ENCODE measurements around the gene ECHDC3. TPM values are rescaled to one million over a fixed set of nuclear protein-coding genes. Genes with fewer than 3 reads are reported as not detected.

Gene ECHDC3
- total and polyA plus RNA-seq, 5 donors from 2014 or later, result 0.10 to 1.1 (median 0.47) TPM

GRCh38 chr10:11813177-11813576 lies 71.0 kb downstream of the ECHDC3 start:
- no peaks in the 10 kb centered on the region for H3K36me3 ChIP-seq (ENCODE audit: control insufficient read depth, insufficient read depth, low read length)
- H3K27me3 Mint-ChIP-seq, result peaks cover 15% of the 10 kb centered on the region
- no peak overlapping the region for H3K4me3 ChIP-seq (ENCODE audit: low read depth, low read length)
- no peak overlapping the region for H3K27ac ChIP-seq (ENCODE audit: insufficient read depth, low read length, poor library complexity, severe bottlenecking)
- H3K27me3 ChIP-seq (ENCODE audit: control insufficient read depth, insufficient read depth, low read length), result no peaks in the 10 kb centered on the region
- DNase-seq (no peak), ATAC-seq (ENCODE audit: low read depth in 2 of 2) (no peak)
- no peaks in the 10 kb centered on the region for H3K36me3 Mint-ChIP-seq
- no peaks in the 10 kb centered on the region for H3K4me1 ChIP-seq (ENCODE audit: control insufficient read depth, insufficient read depth, low read length, poor library complexity, severe bottlenecking)
- H3K27ac Mint-ChIP-seq, result no peak overlapping the region
- H3K9me3 ChIP-seq (ENCODE audit: control insufficient read depth in 2 of 2, low read length in 2 of 2), result no peaks in the 10 kb centered on the region
- H3K4me1 Mint-ChIP-seq, result no peaks in the 10 kb centered on the region
- H3K9me3 Mint-ChIP-seq, result no peaks in the 10 kb centered on the region
- H3K4me3 Mint-ChIP-seq, result no peak overlapping the region

Other genes with a start within 250 kb of the ECHDC3 start
- gene USP6NL, start 130.7 kb upstream of the ECHDC3 start, total RNA-seq, result 2.8 TPM
- gene USP6NL, start 130.7 kb upstream of the ECHDC3 start, polyA plus RNA-seq, result 1 to 10 TPM in 3 of 4 donors, under 1 TPM in 1; 0.46 to 1.7 (median 1.6) TPM
- gene PROSER2, start 81.0 kb downstream of the ECHDC3 start, total RNA-seq, result 1.3 TPM
- gene PROSER2, start 81.0 kb downstream of the ECHDC3 start, polyA plus RNA-seq, result under 1 TPM in 2 of 4 donors, not detected in 2; 0.25 to 0.65 TPM